ENCODE measurements around the gene TRPM1.

DNA sequence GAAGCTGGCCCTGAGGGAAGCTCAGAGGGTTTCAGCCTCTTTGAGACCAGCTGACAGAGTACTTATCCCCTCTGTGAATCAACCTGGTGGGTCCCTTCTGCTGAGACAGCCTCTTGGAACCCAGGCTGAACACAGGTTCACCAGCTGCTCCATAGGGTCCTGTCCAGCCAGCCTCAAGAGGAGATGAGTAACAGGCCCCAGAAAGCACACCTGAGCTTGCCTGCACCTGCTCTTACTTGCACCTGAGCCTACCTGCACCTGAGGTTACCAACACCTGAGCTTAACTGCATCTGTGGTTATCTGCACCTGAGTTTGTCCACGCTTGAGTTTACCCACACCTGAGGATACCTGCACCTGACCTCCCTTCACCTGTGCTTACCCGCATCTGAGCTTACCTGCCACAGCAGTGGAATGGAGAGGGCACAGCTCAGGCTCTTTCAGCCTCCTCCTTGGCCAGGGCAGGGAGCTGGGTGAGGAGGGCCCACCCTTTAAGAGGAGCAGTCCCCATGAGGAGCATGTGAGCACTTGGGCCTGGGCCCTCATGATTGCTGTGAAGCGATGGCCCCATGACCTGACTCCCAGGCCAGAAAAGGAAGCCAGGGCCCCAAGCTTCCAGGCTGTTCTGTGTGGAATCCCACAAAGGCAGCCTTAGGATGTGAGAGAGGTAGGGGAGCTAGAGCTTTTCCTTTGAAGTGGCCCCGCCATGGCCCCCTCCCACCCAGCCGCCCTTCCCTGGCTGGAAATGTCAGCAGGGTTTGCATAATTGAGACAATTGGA is at the start of gene TRPM1:
- TF ChIP-seq POLR2A (IDR thresholded peaks at IDR 0.05; ENCODE audit: low read depth, low read length) (no peak), TAF1 (IDR thresholded peaks at IDR 0.05; ENCODE audit: borderline replicate concordance, low read depth, low read length) (no peak), POLR2AphosphoS5 (IDR thresholded peaks at IDR 0.05; ENCODE audit: low read depth, low read length) (no peak)
